OCI-LY1 (cell line): Measurements from ENCODE around the gene SH3BP5.

Experiments
- EZH2 ChIP-seq: fragments of 200-600 bp; sonication (generic), shearing (Covaris generic); IDR thresholded peaks from 2 replicates; pipeline ENCODE4 v1.8.0; 2017; ENCODE audit warnings: borderline replicate concordance, mixed run types, mild to moderate bottlenecking, antibody characterized with exemption, low read length, moderate library complexity, mixed read lengths
- TF ChIP-seq, protein P1 (sequence below): fragments of 200-600 bp; sonication (generic), shearing (Covaris generic); IDR thresholded peaks from 2 replicates; pipeline ENCODE4 v1.5.1; 2017; ENCODE audit warnings: mild to moderate bottlenecking, antibody characterized with exemption, low read length, moderate library complexity, mixed read lengths

DNA sequence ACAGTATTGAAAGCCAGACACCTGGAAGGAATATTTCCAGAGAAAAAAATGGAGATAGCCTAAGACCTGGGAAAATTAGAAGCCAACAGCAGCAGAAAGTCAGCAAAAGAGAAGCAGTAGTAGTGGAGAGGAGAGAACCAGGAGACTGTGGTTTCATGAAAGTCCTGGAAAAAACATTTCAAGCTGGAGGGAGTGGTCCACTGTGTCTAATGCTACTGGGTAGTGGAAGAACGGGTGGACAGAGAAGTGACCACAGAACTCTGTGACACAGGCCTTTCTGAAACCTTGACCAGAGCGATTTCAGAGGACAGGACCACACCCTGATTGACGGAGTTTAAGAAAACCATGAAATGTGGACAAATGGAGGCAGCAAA, 15.3 kb upstream of the SH3BP5 start:
- TF ChIP-seq EZH2 = no peak
- TF ChIP-seq, protein P1, sequence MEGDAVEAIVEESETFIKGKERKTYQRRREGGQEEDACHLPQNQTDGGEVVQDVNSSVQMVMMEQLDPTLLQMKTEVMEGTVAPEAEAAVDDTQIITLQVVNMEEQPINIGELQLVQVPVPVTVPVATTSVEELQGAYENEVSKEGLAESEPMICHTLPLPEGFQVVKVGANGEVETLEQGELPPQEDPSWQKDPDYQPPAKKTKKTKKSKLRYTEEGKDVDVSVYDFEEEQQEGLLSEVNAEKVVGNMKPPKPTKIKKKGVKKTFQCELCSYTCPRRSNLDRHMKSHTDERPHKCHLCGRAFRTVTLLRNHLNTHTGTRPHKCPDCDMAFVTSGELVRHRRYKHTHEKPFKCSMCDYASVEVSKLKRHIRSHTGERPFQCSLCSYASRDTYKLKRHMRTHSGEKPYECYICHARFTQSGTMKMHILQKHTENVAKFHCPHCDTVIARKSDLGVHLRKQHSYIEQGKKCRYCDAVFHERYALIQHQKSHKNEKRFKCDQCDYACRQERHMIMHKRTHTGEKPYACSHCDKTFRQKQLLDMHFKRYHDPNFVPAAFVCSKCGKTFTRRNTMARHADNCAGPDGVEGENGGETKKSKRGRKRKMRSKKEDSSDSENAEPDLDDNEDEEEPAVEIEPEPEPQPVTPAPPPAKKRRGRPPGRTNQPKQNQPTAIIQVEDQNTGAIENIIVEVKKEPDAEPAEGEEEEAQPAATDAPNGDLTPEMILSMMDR = no peak
